ENCODE data around the gene FTO.

FTO gene

GRCh38 chr16:54062361-54063278, 358.7 kb downstream of the FTO start:
- no peak for DNase-seq

GRCh38 chr16:54063279-54063773, 359.4 kb downstream of the FTO start:
- DNase-seq = no peak

GRCh38 chr16:54066451-54067105, 362.6 kb downstream of the FTO start:
- no peak for DNase-seq

GRCh38 chr16:54067322-54068065, 363.5 kb downstream of the FTO start:
- DNase-seq = no peak

GRCh38 chr16:54068212-54068611, 364.3 kb downstream of the FTO start:
- DNase-seq = no peak

- no peak for DNase-seq
Measured at GRCh38 chr16:54069601-54070239, 365.8 kb downstream of the FTO start.

GRCh38 chr16:54070789-54071343, 366.9 kb downstream of the FTO start:
- DNase-seq = no peak

- DNase-seq = no peak
Measured at GRCh38 chr16:54071514-54071913, 367.6 kb downstream of the FTO start.

- no peak for DNase-seq
Measured at GRCh38 chr16:54072237-54072636, 368.3 kb downstream of the FTO start.

GRCh38 chr16:54073356-54073755, 369.4 kb downstream of the FTO start:
- DNase-seq = no peak

GRCh38 chr16:54075446-54075845, 371.5 kb downstream of the FTO start:
- DNase-seq = no peak

GRCh38 chr16:54076006-54076504, 372.1 kb downstream of the FTO start:
- no peak for DNase-seq

GRCh38 chr16:54077050-54077821, 373.3 kb downstream of the FTO start:
- DNase-seq = no peak

- DNase-seq = no peak
Measured at GRCh38 chr16:54080524-54081008, 376.6 kb downstream of the FTO start.

- no peak for DNase-seq
Measured at GRCh38 chr16:54086791-54087190, 382.8 kb downstream of the FTO start.

- DNase-seq = no peak
Measured at GRCh38 chr16:54090602-54091001, 386.6 kb downstream of the FTO start.

GRCh38 chr16:54093281-54093680, 389.3 kb downstream of the FTO start:
- no peak for DNase-seq

- DNase-seq = no peak
Measured at GRCh38 chr16:54094641-54095040, 390.7 kb downstream of the FTO start.

- DNase-seq = no peak
Measured at GRCh38 chr16:54096607-54097006, 392.7 kb downstream of the FTO start.

GRCh38 chr16:54097774-54098173, 393.8 kb downstream of the FTO start:
- DNase-seq = no peak

GRCh38 chr16:54098247-54098646, 394.3 kb downstream of the FTO start:
- no peak for DNase-seq
